ENCODE results near the gene SMYD1. TPM values are rescaled to one million over a fixed set of nuclear protein-coding genes. Genes with fewer than 3 reads are reported as not detected.

Gene SMYD1
- total RNA-seq, 1 experiment from 2014 or later = not detected

- H3K4me1 ChIP-seq (ENCODE audit: control insufficient read depth in 1 of 2, insufficient read depth in 2 of 2, low read length in 2 of 2) = peaks cover 0 to 5% of the 10 kb centered on the region in 2 experiments; a peak in 1 of 4 replicates
- H3K4me3 ChIP-seq (replicated peaks in 1 of 2; ENCODE audit: low read depth in 1 of 2, low read length in 2 of 2) = no peak overlapping the region
- ChIA-PET POLR2A (no interaction called here), RAD21 (ENCODE audit: low non-redundant PET in 1 of 2, low total read pairs in 2 of 2, uncharacterized antibody in 2 of 2, unreplicated experiment in 2 of 2) (no interaction called here), CTCF (no interaction called here)
- DNase-seq (ENCODE audit: low read depth, low spot score) = no peak
- no peaks in the 10 kb centered on the region for H3K9me3 ChIP-seq (ENCODE audit: control insufficient read depth in 1 of 2, insufficient read depth in 1 of 2, low read depth in 1 of 2, low read length in 2 of 2)
- H3K36me3 ChIP-seq (ENCODE audit: control insufficient read depth in 1 of 2, insufficient read depth in 2 of 2, low read length in 2 of 2) = no peaks in the 10 kb centered on the region
- no peak overlapping the region for H2AFZ ChIP-seq (ENCODE audit: low read depth, low read length, poor library complexity, severe bottlenecking)
- BruUV-seq (replicated peaks) = no TSS peak
- no peak overlapping the region for H3K4me2 ChIP-seq (ENCODE audit: low read length)
- no peak overlapping the region for H3K27ac ChIP-seq (ENCODE audit: low read depth, low read length)
- no peak overlapping the region for H3K9ac ChIP-seq (ENCODE audit: low read length)
- no peaks in the 10 kb centered on the region for H4K20me1 ChIP-seq (ENCODE audit: insufficient read depth)
- TF ChIP-seq POLR2A (IDR thresholded peaks at IDR 0.05; ENCODE audit: borderline replicate concordance, extremely low read depth, insufficient read depth, insufficient read length) = no peak
- TF ChIP-seq POLR2AphosphoS5 (IDR thresholded peaks at IDR 0.05; ENCODE audit: low read depth, low read length) = no peak
- TF ChIP-seq CBX3 (IDR thresholded peaks at IDR 0.05; ENCODE audit: low read depth) = no peak
- no peak for TF ChIP-seq SP1 (IDR thresholded peaks at IDR 0.05; ENCODE audit: low read depth)
- TF ChIP-seq, protein P1, sequence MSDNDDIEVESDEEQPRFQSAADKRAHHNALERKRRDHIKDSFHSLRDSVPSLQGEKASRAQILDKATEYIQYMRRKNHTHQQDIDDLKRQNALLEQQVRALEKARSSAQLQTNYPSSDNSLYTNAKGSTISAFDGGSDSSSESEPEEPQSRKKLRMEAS (IDR thresholded peaks at IDR 0.05) = no peak
- no peak for TF ChIP-seq SRF (IDR thresholded peaks at IDR 0.05; ENCODE audit: low read depth)
- no peak for TF ChIP-seq RAD21 (IDR thresholded peaks at IDR 0.05; ENCODE audit: low read depth)
- no peak for TF ChIP-seq JUND (IDR thresholded peaks at IDR 0.05)
- TF ChIP-seq ZFX (IDR thresholded peaks at IDR 0.05) = no peak
- TF ChIP-seq, protein P2, sequence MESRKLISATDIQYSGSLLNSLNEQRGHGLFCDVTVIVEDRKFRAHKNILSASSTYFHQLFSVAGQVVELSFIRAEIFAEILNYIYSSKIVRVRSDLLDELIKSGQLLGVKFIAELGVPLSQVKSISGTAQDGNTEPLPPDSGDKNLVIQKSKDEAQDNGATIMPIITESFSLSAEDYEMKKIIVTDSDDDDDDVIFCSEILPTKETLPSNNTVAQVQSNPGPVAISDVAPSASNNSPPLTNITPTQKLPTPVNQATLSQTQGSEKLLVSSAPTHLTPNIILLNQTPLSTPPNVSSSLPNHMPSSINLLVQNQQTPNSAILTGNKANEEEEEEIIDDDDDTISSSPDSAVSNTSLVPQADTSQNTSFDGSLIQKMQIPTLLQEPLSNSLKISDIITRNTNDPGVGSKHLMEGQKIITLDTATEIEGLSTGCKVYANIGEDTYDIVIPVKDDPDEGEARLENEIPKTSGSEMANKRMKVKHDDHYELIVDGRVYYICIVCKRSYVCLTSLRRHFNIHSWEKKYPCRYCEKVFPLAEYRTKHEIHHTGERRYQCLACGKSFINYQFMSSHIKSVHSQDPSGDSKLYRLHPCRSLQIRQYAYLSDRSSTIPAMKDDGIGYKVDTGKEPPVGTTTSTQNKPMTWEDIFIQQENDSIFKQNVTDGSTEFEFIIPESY (IDR thresholded peaks at IDR 0.05; ENCODE audit: extremely low read depth, insufficient replicate concordance, low read length) = no peak
- TF ChIP-seq ZNF274 (IDR thresholded peaks at IDR 0.05; ENCODE audit: low read depth, low read length) = no peak
- no peak for TF ChIP-seq CTCF (IDR thresholded peaks at IDR 0.05 in 2 of 3, conservative IDR thresholded peaks at IDR 0.05 in 1 of 3; ENCODE audit: borderline replicate concordance in 1 of 3, insufficient read depth in 1 of 3, low read depth in 2 of 3, low read length in 2 of 3)
- no peak for TF ChIP-seq EZH2phosphoT487 (IDR thresholded peaks at IDR 0.05; ENCODE audit: borderline replicate concordance)
- TF ChIP-seq TCF7L2 (IDR thresholded peaks at IDR 0.05; ENCODE audit: borderline replicate concordance, extremely low read depth, insufficient read depth, insufficient read length) = no peak
- no peak for TF ChIP-seq EGR1 (IDR thresholded peaks at IDR 0.05; ENCODE audit: low read depth)
- TF ChIP-seq YY1 (IDR thresholded peaks at IDR 0.05; ENCODE audit: extremely low read depth, insufficient replicate concordance, low read depth, low read length) = no peak
- TF ChIP-seq, protein P3, sequence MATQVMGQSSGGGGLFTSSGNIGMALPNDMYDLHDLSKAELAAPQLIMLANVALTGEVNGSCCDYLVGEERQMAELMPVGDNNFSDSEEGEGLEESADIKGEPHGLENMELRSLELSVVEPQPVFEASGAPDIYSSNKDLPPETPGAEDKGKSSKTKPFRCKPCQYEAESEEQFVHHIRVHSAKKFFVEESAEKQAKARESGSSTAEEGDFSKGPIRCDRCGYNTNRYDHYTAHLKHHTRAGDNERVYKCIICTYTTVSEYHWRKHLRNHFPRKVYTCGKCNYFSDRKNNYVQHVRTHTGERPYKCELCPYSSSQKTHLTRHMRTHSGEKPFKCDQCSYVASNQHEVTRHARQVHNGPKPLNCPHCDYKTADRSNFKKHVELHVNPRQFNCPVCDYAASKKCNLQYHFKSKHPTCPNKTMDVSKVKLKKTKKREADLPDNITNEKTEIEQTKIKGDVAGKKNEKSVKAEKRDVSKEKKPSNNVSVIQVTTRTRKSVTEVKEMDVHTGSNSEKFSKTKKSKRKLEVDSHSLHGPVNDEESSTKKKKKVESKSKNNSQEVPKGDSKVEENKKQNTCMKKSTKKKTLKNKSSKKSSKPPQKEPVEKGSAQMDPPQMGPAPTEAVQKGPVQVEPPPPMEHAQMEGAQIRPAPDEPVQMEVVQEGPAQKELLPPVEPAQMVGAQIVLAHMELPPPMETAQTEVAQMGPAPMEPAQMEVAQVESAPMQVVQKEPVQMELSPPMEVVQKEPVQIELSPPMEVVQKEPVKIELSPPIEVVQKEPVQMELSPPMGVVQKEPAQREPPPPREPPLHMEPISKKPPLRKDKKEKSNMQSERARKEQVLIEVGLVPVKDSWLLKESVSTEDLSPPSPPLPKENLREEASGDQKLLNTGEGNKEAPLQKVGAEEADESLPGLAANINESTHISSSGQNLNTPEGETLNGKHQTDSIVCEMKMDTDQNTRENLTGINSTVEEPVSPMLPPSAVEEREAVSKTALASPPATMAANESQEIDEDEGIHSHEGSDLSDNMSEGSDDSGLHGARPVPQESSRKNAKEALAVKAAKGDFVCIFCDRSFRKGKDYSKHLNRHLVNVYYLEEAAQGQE (IDR thresholded peaks at IDR 0.05; ENCODE audit: low read depth) = no peak
- no peak for TF ChIP-seq CEBPB (IDR thresholded peaks at IDR 0.05; ENCODE audit: low read depth)
- TF ChIP-seq ELF1 (IDR thresholded peaks at IDR 0.05; ENCODE audit: borderline replicate concordance, low read depth) = no peak
- H3K27me3 ChIP-seq (ENCODE audit: insufficient read depth, low read length) = no peaks in the 10 kb centered on the region
- ATAC-seq = no peak
- no peaks in the 10 kb centered on the region for H3K9me2 ChIP-seq (ENCODE audit: insufficient read depth)
- H3K79me2 ChIP-seq (ENCODE audit: insufficient read depth, low read length) = no peaks in the 10 kb centered on the region
- intact Hi-C loops (cut with micrococcal nuclease) = no loop called here
Observed at GRCh38 chr2:88088999-88089398, 21.4 kb downstream of the SMYD1 start.

Data from HCT116 (cell line).